Measurements from ENCODE around the gene HNRNPM.

GRCh38 chr19:8468124-8468523 is 23.3 kb downstream of the HNRNPM start:
- TF ChIP-seq CTCF (IDR thresholded peaks at IDR 0.05), result no peak
- no peak for TF ChIP-seq POLR2A (IDR thresholded peaks at IDR 0.05)
